Bronchial epithelial cell (primary cell): ENCODE data around the gene ARPP21. TPM values are rescaled to one million over a fixed set of nuclear protein-coding genes. Genes with fewer than 3 reads are reported as not detected.

Source experiments
- DNase-seq: peaks from one replicate; pipeline ENCODE4 v3.0.0-alpha.2; 2010; ENCODE audit warnings: low read depth
- FAIRE-seq: peaks from 2 replicates; lab custom pipeline; 2011; peaks lifted over from hg19 to GRCh38; lab: Jason Lieb, UNC
- H3K27me3 ChIP-seq: 2 replicates; pipeline ENCODE4 v1.5.1; 2011; ENCODE audit warnings: low read length; ENCODE audit not compliant: control insufficient read depth, insufficient read depth
- H3K36me3 ChIP-seq: 2 replicates; pipeline ENCODE4 v1.5.1; 2011; ENCODE audit warnings: low read length; ENCODE audit not compliant: control insufficient read depth, insufficient read depth
- H3K4me3 ChIP-seq: 2 replicates; pipeline ENCODE4 v1.5.1; 2011; ENCODE audit warnings: mild to moderate bottlenecking, low read depth, low read length, control low read depth
- CTCF ChIP-seq: IDR thresholded peaks from 2 replicates; pipeline ENCODE4 v1.5.1; 2011; ENCODE audit warnings: mild to moderate bottlenecking, moderate library complexity, low read length, control low read depth, inconsistent platforms; ENCODE audit not compliant: insufficient read depth, severe bottlenecking
- total RNA-seq: library from RNA; depleted of rRNA; stranded (reverse); fragments of >200 nt; gene quantifications from 2 replicates; pipeline ENCODE4 v1.2.1, GENCODE V29; 2014

The ARPP21 gene
- total RNA-seq, 1 donor from 2014 or later: not detected

GRCh38 chr3:35663471-35663870, 24.1 kb downstream of the ARPP21 start:
- H3K4me3 ChIP-seq: no peak overlapping the region
- no peaks in the 10 kb centered on the region for H3K36me3 ChIP-seq
- FAIRE-seq: no peak
- no peak for DNase-seq
- H3K27me3 ChIP-seq: no peaks in the 10 kb centered on the region
- TF ChIP-seq CTCF: no peak

- FAIRE-seq: no peak
- peak; percentile 33 for DNase-seq
- Histone ChIP-seq H3K36me3 (no peaks in the 10 kb centered on the region), H3K27me3 (no peaks in the 10 kb centered on the region), H3K4me3 (no peak overlapping the region)
- no peak for TF ChIP-seq CTCF
Observed at GRCh38 chr3:35664460-35664919, 25.2 kb downstream of the ARPP21 start.

DNA sequence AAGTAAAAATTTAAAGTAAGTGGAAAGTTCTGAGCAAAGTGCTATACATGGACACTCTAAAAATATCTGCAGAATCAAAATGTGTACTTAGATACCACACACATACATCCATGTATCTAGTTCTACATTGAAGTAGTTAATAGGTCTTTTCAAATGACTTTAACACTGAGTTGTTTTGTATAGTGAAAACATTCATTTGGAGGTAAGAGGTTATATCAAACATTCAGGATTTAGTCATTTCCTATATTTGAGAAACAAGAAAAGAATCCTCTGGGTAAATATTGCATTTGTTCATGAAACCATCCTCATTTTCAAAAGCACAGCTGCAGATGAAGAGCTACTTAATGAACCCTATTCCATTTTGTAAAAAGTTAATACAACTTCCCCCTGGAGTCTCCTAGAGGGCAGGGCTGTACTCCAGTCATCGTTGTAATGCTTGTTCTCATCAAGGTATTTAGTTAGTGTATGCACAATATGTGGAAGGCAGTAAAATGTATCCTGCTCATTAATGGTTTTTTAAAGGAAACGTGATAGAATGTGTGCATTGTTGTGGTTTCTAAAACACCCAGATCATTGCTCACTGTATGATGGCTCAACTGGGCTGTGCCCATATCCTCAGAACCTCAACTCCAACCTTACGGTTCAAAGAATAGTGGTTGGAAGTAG, 26.2 kb downstream of the ARPP21 start:
- DNase-seq (peak; percentile 32), FAIRE-seq (no peak)
- no peak overlapping the region for H3K4me3 ChIP-seq
- no peaks in the 10 kb centered on the region for H3K27me3 ChIP-seq
- H3K36me3 ChIP-seq: no peaks in the 10 kb centered on the region
- TF ChIP-seq CTCF: no peak

GRCh38 chr3:35666888-35667287, 27.6 kb downstream of the ARPP21 start:
- Histone ChIP-seq H3K27me3 (no peaks in the 10 kb centered on the region), H3K4me3 (no peak overlapping the region), H3K36me3 (no peaks in the 10 kb centered on the region)
- DNase-seq: peak; percentile 18
- no peak for FAIRE-seq
- no peak for TF ChIP-seq CTCF

DNA sequence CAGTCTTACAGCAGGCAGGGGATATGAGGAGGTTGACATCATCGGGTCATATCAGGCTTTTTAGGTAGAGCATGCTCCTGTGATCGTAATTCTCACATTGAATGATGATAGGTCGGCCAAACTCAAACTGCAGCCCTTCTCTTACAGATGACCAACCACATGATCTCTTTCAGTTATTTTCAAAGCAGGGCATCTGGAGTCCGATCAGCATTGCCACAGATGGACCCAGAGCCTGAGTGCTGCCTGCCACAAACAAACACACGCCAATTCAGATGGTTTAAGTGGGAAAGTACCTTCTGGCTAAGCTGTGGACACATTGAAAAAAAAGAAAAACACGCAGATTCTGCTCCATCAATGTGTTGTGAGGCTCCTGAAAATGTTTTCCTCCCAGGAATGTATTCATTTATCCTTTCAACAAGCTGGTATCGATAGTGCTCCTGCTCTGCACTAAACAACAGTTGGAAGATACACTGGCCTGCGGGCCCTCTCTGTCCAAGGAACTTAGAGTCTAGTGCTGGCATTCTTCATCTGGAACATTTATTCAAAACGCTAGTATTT, 31.2 kb downstream of the ARPP21 start:
- no peak overlapping the region for H3K4me3 ChIP-seq
- H3K27me3 ChIP-seq: no peaks in the 10 kb centered on the region
- FAIRE-seq (no peak), DNase-seq (no peak)
- no peak for TF ChIP-seq CTCF
- H3K36me3 ChIP-seq: no peaks in the 10 kb centered on the region
